GM21381 (cell line): ENCODE data around the gene BCAR3.
"Not testable (repeated sequence)": the region's sequence is repeated elsewhere in the genome, so short reads cannot be mapped to it uniquely, and the experiment has no call there.

Experiments used
- ATAC-seq: cut with Tn5 transposase; IDR thresholded peaks from one replicate; pipeline ENCODE4 v1.9.1; 2021; ENCODE audit warnings: mild to moderate bottlenecking, moderate library complexity; ENCODE audit not compliant: unreplicated experiment

The BCAR3 gene

GRCh38 chr1:93670141-93670540, 11.5 kb downstream of the BCAR3 start:
- ATAC-seq, result no peak

GRCh38 chr1:93669369-93669768, 12.3 kb downstream of the BCAR3 start:
- no peak for ATAC-seq

GRCh38 chr1:93668951-93669350, 12.7 kb downstream of the BCAR3 start:
- ATAC-seq, result no peak

DNA sequence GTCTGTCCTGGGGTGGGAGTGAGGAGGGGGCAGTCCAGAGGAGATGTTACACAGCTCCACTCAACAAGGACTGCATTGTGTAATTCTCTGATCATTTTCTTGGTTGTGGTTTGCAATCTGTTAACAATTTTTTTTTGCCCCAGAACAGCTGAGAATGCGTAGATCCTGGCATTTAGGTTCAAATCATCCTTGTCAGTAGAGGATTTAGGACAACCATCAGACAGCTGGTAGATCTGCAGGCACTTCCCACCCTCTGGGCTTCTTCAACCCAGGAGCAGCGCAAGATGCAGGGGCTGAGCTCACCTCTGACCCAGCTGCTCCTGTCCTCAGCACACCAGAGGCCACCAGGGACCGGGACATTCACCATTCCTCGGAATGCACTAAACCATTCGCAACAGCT, 13.5 kb downstream of the BCAR3 start:
- ATAC-seq, result no peak

DNA sequence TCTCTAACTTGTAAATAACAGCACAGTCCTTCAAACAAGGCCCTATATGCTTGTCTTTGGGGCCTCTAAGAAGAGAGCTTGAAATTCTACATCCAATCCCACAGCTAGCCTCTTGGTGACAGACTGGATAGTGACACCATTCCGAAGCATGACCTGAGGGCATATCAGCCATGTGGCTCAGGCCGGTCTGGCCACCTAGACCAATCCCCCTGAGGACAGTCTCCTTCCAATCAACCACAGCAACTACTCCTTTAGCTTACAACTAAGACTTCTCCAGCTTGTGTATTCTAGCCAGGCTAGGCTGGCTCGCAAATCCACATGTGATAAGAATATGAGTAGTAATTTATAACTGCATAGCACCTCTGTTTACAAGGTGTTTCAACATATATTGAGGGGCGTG, 14.0 kb downstream of the BCAR3 start:
- no peak for ATAC-seq

DNA sequence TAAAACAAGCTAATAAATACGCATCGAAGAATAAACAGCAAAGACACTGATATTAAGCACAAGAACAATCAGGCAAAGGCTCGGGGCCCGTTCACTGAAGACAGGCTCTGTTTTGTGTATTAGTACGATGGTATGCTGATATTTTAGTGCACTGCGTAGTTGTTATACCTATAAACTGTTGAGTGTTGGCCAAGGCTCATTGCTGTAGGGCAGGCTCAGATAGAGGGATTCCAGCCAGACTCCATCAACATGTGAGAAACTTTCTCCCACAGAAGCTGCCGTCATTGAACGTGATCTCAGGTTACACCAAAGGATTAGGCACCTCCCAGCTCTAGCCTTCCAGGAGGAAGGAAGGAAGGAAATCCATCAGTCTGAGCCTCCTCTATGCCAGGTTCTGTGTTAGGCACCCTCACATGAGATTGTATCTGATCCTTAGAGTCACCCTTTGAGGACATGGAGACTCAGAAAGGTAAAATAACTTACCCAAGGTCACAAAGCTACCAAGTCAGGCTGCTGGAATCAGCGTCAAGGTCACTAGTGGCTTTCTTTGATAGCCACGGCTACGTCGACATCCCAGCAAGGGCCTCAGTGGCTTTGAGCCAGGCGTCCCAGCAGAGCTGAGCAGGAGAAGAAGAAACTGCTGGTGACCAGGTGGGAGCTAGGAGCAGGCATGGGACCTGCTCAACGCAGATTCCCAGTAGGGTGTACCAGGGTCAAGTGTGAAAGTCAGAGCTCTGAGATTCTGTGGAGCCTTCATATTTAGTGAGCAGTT, 14.8 kb downstream of the BCAR3 start:
- no peak for ATAC-seq

DNA sequence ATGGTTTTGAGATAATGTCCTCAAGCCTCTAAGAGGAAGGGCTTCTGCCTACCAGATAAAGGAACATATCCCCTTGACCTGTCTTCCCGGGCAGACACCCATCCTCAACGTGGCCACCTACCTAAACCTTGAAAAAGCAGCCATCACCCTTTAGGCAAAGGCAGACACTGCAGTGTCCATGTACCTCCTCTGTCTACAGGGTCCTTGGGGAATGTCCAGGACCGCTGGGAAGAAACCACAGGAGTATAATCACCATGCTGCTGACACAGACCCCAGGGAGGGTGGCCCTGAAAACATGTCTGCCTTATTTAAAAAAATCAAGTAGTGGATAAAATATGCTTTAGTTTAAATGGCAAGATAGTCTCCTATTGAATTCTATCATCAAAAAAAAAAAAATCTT, 16.6 kb downstream of the BCAR3 start:
- no peak for ATAC-seq

DNA sequence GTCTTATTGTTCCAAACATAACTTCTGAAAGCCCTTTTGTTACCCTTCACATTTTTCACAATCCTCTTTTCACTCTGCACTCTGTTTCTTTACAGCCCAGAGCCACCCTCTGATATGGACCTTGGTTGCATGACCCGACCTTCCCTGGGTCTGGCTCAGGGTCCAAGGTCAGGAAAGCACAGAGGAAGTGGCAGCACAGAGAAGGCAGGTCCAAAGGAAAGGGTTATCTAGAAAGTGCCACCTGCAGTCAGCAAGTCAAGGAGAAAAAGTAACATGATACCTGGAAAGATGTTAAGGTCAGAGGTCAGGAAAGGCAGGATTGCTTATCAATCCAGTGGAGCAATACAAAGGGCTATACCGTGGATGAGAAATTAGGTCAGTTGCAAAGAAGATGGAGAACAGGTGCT, 18.4 kb downstream of the BCAR3 start:
- no peak for ATAC-seq

GRCh38 chr1:93662481-93663207, 19.0 kb downstream of the BCAR3 start:
- no peak for ATAC-seq

GRCh38 chr1:93661829-93662474, 19.7 kb downstream of the BCAR3 start:
- no peak for ATAC-seq

GRCh38 chr1:93661341-93661740, 20.3 kb downstream of the BCAR3 start:
- ATAC-seq, result not testable (repeated sequence)

DNA sequence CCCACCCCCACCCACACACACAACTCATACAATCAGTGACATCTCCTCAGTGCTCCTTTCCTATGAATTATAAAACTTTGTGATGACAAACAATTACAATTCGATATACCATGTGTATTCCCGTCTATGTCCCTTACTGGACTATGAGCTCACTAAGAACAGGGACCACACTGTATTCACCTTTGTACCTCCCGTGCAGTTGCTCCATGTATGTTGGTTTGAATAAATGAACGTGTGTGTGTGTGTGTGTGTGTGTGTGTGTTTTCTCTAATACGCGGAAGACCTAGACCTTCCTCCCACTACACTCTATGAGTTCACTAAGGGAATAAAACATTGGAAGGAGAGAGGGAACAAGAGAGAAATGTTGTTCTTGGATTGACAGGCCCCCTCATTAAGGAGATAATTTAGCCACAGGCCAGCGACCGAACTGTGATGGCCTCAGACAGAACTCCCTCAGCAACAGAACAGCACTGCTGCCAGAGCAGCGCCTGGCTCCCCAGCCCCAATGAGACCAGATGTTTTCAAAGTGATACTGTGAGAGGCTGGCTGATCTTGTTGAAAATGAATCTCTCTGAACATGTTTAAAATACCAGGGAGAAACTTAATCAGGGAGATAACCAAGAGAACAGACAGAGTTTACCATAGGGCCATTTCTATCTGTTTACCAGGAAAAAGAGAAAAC, 21.7 kb downstream of the BCAR3 start:
- no peak for ATAC-seq

GRCh38 chr1:93658188-93658587, 23.4 kb downstream of the BCAR3 start:
- ATAC-seq, result no peak

- ATAC-seq, result no peak
Observed at GRCh38 chr1:93656491-93656890, 25.1 kb downstream of the BCAR3 start.

GRCh38 chr1:93653656-93654055, 28.0 kb downstream of the BCAR3 start:
- no peak for ATAC-seq

GRCh38 chr1:93652323-93652949, 29.2 kb downstream of the BCAR3 start:
- ATAC-seq, result no peak

DNA sequence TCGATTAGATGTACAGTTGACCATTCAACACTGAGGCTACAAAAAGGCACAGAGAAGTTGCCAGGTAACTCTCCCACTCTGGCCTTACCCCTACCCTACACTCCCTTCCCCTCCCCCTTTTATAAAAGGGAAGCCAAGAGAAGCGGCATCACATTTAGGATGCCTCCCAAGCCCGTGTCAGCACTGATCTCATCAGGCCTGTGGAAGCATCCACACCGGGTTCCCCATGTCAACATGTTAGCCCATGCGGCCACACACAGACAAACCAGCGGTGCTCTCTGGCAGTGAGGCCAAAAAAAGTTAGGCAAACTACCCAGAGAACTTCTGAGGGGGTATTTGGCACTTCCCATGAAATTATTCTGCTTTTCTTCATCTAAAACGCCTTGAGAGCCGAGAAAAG, 29.9 kb downstream of the BCAR3 start:
- ATAC-seq, result no peak

- not testable (repeated sequence) for ATAC-seq
Observed at GRCh38 chr1:93650159-93650558, 31.5 kb downstream of the BCAR3 start.

- no peak for ATAC-seq
Observed at GRCh38 chr1:93649231-93649630, 32.4 kb downstream of the BCAR3 start.

DNA sequence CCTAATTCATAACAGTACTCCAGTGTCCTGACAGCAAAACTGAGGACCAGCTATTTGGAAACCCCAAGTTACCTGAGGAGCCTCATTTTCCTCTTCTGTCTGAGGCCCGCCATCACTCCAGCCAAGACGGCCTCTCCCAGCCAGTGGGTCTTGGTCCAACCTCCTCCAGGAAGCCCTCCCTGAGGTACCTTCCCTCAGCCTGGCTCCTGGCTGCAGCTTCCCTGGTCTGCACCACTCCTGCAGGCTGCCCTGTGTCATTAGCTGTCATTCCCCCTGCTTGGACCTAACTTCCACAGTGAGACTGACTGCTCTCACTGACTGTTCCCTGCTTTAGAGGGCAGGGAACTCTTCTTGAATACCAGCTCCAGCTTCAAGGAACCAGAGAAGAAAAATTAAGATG, 33.0 kb downstream of the BCAR3 start:
- no peak for ATAC-seq

DNA sequence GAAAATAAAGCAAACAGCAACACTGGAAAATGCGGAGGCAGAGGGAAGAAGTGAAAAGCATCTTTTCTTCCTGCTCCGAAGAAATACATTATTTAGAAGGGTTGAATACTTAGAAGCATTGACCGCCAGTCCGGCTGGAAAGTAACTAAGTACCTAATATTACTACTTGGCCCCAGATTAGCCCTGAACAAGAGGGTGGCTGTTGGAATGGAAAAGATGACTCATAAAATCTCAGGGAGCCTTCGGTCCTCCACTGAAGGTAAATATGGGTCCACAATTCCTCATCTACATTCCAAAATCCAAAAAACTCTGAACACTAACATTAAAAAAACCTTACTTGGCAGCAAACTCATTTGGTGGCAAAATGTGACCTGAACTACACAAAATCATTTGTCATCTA, 40.1 kb downstream of the BCAR3 start:
- ATAC-seq, result no peak
